ENCODE results near the gene C22orf39.

DNA sequence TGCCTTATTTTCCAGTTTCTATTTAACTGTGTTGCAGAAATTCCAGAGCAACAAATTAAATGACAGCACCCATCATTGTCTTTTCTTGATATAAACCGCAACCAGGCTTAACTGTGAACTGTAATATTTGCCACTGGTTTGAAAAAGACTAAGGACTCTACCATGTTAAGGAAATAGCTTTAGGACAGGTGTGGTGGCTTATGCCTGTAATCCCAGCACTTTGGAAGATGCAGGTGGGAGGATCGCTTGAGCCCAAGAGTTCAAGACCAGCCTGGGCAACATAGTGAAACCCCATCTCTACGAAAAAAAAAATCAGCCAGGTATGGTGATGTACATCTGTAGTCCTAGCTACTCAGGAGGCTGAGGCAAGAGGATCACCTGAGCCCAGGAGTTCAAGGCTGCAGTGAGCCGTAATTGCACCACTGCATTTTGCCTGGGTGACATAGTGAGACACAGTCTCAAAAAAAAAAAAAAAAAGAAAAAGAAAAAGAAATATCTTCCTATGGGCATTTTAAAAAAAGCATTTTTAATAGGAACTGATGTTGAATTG, 44.8 kb downstream of the C22orf39 start:
- TF ChIP-seq TAF1 (conservative IDR thresholded peaks at IDR 0.05) (no peak), EGR1 (IDR thresholded peaks at IDR 0.05; ENCODE audit: low read depth in 2 of 2) (no peak), HNF4A (conservative IDR thresholded peaks at IDR 0.05) (no peak), RAD21 (IDR thresholded peaks at IDR 0.05) (no peak)
- TF ChIP-seq, protein P1, sequence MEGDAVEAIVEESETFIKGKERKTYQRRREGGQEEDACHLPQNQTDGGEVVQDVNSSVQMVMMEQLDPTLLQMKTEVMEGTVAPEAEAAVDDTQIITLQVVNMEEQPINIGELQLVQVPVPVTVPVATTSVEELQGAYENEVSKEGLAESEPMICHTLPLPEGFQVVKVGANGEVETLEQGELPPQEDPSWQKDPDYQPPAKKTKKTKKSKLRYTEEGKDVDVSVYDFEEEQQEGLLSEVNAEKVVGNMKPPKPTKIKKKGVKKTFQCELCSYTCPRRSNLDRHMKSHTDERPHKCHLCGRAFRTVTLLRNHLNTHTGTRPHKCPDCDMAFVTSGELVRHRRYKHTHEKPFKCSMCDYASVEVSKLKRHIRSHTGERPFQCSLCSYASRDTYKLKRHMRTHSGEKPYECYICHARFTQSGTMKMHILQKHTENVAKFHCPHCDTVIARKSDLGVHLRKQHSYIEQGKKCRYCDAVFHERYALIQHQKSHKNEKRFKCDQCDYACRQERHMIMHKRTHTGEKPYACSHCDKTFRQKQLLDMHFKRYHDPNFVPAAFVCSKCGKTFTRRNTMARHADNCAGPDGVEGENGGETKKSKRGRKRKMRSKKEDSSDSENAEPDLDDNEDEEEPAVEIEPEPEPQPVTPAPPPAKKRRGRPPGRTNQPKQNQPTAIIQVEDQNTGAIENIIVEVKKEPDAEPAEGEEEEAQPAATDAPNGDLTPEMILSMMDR (IDR thresholded peaks at IDR 0.05; ENCODE audit: low read depth, low read length, missing input control): no peak
- TF ChIP-seq, protein P2, sequence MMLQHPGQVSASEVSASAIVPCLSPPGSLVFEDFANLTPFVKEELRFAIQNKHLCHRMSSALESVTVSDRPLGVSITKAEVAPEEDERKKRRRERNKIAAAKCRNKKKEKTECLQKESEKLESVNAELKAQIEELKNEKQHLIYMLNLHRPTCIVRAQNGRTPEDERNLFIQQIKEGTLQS (IDR thresholded peaks at IDR 0.05): no peak
- TF ChIP-seq, protein P3, sequence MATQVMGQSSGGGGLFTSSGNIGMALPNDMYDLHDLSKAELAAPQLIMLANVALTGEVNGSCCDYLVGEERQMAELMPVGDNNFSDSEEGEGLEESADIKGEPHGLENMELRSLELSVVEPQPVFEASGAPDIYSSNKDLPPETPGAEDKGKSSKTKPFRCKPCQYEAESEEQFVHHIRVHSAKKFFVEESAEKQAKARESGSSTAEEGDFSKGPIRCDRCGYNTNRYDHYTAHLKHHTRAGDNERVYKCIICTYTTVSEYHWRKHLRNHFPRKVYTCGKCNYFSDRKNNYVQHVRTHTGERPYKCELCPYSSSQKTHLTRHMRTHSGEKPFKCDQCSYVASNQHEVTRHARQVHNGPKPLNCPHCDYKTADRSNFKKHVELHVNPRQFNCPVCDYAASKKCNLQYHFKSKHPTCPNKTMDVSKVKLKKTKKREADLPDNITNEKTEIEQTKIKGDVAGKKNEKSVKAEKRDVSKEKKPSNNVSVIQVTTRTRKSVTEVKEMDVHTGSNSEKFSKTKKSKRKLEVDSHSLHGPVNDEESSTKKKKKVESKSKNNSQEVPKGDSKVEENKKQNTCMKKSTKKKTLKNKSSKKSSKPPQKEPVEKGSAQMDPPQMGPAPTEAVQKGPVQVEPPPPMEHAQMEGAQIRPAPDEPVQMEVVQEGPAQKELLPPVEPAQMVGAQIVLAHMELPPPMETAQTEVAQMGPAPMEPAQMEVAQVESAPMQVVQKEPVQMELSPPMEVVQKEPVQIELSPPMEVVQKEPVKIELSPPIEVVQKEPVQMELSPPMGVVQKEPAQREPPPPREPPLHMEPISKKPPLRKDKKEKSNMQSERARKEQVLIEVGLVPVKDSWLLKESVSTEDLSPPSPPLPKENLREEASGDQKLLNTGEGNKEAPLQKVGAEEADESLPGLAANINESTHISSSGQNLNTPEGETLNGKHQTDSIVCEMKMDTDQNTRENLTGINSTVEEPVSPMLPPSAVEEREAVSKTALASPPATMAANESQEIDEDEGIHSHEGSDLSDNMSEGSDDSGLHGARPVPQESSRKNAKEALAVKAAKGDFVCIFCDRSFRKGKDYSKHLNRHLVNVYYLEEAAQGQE (IDR thresholded peaks at IDR 0.05): no peak
- TF ChIP-seq, protein P4, sequence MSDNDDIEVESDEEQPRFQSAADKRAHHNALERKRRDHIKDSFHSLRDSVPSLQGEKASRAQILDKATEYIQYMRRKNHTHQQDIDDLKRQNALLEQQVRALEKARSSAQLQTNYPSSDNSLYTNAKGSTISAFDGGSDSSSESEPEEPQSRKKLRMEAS (IDR thresholded peaks at IDR 0.05): no peak

All from liver (tissue), 3 donors.